ENCODE measurements around the gene PEPD.

DNA sequence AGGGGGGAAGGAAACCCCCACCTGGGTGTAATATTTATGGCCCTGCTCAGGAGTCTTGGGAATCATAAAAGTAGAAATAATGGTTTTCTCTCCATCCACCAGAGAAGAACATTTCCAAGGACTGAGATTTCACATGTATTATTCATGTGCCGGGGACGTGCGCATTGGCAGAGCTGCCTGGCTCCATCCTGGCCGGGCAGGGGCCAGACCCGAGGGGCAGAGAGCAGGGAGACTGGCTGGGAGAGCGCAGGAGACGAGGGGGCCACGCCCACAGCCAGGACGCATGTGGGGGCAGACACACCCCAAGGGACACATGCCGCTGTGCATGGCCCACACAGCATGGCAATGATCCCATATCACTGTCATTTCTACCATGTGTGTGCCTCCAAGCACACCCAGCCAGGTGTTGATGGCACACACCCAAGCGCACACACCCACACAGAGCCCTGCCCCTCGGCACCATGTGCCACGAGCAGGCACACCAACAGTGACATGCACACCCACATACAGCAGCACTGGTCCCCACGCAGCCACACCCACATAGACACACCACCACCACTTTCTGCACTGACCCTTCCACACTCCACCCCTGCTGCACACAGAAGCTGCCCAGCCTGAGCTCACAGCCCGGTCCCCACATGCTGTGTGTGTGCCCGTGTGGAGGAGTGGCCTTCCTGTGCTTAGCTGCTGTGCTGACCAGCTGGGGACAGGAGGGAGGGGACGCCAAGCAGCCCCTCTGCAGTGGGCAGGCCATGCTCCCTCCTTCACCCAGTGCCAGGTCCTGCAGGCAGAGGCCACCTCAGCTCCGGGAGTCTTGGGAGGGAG, 108.8 kb downstream of the PEPD start:
- TF ChIP-seq, protein P1, sequence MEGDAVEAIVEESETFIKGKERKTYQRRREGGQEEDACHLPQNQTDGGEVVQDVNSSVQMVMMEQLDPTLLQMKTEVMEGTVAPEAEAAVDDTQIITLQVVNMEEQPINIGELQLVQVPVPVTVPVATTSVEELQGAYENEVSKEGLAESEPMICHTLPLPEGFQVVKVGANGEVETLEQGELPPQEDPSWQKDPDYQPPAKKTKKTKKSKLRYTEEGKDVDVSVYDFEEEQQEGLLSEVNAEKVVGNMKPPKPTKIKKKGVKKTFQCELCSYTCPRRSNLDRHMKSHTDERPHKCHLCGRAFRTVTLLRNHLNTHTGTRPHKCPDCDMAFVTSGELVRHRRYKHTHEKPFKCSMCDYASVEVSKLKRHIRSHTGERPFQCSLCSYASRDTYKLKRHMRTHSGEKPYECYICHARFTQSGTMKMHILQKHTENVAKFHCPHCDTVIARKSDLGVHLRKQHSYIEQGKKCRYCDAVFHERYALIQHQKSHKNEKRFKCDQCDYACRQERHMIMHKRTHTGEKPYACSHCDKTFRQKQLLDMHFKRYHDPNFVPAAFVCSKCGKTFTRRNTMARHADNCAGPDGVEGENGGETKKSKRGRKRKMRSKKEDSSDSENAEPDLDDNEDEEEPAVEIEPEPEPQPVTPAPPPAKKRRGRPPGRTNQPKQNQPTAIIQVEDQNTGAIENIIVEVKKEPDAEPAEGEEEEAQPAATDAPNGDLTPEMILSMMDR (IDR thresholded peaks at IDR 0.05; ENCODE audit: low read length): no peak
- TF ChIP-seq EZH2 (optimal IDR thresholded peaks at IDR 0.05; ENCODE audit: low read depth, low read length) (no peak), EZH2phosphoT487 (IDR thresholded peaks at IDR 0.05; ENCODE audit: low read length) (no peak)
